NCI-H1105 treated with DMSO at 0.1 percent for 48 hours (cell line): Measurements from ENCODE around the gene PLEKHD1.
A peak's percentile ranks its signal among the peaks of the same experiment; 100 is the strongest.
"Not testable (repeated sequence)": the region's sequence is repeated elsewhere in the genome, so short reads cannot be mapped to it uniquely, and the experiment has no call there.

Source experiments
- DNase-seq: peaks from one replicate; lab custom pipeline; 2025; lab: John Stamatoyannopoulos, UW

PLEKHD1 gene

DNA sequence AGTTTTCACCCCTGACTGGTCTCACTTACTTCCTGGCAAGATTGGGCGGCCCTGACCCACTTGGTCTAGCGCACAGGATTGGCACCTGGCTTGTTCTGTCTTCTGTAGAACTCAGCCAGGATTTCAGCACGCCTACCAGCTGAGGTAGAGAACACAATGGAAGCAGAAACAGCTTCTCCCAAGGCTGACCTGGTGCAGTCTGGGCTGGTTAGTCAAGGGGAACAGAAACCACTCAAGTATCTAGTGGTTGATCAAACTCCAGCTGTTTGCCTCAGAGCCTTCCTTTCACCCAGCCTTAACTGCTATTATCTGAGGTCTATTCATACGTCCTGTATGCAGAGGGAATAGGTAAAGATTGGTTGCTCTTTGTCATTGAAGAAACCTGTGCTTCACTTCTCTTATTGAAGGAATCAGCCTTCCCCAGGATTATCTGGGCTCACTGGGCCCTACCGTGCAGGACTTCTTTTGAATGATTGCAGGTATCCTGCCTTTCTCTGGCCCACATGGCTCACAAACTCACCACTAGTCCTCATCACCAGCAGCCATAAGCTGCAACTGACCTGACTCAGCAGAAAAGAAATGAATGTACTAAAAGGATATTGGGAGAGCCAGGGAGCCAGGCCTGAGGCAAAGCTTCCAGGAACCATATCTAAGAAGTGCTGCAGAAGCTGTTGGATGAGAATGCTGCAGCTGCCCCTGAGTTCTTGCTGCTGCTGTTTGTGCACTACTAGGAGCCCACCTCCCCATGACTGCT lies 2.5 kb upstream of the PLEKHD1 start:
- no peak for DNase-seq

DNA sequence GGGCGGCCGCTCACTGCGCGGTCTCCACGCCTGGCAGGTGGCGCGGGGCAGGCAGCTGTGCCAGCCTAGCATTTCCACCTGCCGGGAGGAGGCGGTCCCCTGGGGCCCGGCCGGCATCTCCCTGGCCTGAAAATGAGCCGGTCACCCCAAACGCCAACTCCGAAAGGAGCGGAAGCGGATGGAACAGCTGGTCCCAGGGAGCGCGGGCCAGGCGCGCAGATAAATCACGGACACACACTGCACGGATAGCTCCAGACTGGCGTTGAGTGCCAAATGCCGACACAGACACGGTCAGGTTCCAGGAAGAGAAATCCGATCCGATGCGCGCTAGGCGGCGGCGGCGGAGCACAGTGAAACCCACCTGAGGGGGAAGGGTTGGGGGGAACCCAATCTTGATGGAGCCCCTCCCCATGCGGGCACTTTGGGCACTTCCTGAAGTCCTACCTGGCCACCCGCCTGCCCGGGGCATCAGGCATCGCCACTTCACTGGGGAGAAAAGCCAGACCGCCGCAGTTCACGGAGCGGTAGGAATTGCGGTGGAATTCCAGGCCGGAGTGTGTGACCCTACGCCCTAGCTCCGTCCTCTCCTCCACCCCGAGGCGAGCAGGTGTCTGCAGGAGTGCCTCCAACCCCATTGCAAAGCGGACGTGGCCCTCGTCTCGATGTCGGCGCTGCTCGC lies 624 bp upstream of the PLEKHD1 start:
- peak; percentile 43 for DNase-seq

DNA sequence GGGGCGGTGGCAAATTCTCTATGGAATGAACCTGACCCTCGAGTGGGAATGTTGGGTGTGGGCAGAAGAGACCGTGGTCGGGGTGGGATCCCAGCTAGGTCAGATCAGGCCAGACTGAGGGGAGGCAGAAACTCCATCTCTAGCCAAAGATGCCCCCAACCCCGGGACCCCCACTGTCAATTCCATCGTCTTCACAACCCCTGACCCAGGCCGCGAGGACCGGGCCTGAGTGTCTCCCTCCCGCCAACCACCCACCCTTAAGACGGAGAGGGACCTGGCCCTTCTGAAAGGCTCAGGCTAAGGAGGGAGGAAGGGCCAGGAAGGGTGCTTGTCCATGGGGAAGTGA lies 760 bp downstream of the PLEKHD1 start:
- DNase-seq = no peak

DNA sequence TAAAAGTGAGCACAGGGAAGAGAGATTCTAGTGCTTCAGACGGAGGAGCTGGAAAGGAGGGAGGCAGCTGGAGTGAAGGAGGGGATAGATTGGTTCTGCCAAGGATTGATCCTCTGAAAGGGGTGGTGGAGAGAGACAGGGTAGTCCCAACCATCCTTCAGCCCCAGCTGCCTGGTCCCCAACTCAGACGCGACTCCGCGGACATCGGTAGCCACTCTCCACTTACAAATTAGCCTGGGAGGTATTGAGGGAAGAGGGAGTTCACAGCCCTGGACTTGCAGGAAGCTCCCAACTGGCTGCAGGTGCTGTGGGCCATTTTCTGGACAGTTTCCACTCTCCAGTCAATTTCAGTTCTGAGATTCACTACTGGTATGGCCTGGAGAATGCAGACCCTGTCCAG lies 1.2 kb downstream of the PLEKHD1 start:
- DNase-seq = no peak

DNA sequence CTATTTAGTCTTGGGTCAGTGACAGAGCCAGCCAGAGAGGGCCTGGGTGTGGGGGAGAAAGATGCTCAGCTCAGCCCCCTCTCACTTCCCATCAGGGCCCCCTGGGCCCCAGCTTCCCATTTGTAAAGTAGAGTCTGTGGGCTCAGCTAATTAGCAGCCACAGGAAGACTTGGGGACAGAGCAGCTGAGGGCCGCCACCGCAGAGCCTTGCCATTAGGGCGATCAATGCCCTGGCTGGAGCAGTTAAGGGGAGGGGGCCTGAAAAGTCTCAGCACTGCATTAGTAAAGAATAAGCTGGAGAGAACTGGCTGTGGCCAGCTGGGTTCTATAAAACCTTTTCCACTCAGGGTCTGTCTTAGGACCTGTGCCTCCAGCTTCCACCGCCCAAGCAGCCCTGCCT lies 2.7 kb downstream of the PLEKHD1 start:
- DNase-seq = no peak

DNA sequence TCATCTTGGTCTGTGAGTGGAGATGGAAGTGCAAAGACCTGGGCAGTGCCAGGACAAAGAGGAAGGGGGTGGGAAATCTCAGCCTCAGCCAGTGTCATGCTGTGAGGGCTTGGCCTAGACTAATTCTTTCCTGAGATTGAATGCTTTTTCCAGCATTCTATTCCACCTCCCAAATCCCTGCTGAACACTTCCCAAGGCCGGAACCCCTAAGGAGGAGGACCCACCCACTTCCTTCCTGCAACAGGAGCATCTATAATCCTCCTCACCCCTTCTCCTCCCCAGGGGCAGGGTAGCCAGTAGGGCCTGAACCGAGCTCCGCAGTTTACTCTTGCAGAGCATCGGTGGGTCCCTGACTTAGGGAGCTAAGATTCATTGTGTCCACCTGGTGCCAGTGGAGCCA lies 3.2 kb downstream of the PLEKHD1 start:
- DNase-seq = no peak

DNA sequence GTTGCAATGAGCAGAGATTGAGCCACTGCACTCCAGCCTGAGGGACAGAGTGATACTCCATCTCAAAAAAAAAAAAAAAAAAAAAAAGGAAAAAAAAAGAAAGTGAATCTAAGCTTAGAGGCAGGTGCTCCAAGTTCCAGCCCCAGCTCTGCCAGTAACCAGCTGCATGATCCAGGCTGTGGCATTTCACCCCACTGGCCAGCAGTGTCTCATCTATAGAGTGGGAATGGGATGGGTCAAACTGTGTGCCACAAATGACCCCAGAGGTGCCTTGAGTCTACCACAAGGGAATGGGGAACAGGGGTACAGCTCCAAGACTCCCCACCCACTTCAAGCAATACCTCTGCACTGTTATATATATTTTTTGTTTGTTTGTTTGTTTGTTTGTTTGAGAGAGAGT lies 5.0 kb downstream of the PLEKHD1 start:
- no peak for DNase-seq

DNA sequence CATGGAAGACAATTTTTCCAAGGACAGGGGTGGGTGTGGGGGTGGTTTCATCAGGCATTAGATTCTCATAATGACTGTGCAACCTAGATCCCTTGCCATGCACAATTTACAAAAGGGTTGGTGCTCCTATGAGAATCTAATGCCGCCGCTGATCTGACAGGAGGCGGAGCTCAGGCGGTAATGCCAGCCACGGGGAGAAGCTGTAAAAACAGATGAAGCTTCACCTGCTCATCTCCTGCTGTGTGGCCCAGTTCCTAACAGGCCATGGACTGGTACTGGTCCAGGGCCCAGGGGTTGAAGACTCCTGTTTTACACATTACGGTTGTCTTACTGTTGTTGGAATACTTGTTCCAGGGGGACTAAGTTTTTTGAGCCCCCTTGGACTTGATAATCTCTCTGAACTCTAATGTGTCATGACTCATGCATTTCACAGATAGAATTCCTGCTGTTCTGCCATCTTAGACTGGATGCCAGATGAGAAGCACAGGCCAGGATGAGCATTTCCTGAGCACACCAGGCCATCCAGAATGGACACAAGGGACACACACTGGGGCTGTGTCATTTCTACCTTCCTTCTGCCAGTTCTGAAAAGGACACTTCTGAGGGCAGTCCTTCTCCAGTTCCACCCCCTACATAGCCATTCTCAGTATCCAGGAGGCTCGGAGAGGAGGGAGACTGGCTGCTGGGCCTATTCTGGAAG lies 5.8 kb downstream of the PLEKHD1 start:
- no peak for DNase-seq

DNA sequence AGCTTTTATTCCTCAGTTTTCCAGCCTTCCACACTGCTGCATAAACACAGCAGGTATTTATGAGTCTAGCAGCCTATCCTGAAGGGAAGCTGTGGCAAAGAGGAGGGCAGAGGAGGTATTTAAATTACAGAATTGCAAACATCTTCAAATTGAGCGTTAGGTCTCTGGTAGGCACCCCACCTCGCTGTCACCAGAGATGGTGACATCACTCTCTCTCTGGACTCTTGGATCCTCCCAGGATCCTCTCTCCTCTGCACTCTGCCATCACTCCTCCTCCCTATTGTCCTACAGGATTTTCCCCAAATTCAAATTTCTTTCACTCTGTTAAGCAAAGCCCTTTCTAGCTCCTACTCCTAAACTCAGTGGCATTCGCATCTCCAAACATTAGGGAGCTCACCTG lies 6.7 kb downstream of the PLEKHD1 start:
- DNase-seq = no peak

DNA sequence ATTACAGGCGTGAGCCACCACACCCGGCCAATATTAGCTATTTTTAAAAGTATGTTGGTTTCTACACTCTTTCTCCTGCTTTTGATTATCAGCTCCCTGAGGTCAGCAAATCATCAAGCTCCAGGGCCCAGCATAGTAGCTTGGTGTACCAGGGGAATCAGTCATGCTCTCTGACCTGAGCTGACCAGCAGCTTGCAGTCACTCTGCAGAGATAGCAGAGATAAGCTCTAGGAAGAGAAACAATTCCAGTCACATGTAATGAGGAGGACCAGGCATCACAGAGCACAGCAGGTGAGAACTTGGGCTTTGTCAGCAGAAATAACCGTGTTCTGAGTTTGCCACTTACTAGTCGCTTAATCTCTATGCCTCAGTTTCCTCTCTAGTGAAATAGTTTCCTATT lies 8.5 kb downstream of the PLEKHD1 start:
- no peak for DNase-seq

DNA sequence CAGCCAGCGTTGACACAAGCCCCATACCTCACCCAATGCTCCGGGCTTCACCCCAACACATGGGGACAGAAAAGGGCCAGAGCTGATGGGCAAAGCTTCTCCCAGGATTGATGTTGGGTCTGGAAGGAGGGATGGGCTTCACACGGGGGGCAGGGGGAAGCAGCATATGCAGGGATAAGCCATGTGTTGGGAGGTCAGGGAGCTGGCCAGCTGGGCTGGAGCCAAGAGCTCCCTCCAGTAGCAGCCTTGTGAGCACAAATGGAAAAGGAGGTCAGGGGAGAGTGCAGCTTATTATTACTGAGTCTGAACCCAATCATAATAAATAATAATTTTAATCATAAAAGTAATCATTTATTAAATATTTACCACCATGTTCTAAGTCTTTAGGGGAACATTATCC lies 9.3 kb downstream of the PLEKHD1 start:
- no peak for DNase-seq

DNA sequence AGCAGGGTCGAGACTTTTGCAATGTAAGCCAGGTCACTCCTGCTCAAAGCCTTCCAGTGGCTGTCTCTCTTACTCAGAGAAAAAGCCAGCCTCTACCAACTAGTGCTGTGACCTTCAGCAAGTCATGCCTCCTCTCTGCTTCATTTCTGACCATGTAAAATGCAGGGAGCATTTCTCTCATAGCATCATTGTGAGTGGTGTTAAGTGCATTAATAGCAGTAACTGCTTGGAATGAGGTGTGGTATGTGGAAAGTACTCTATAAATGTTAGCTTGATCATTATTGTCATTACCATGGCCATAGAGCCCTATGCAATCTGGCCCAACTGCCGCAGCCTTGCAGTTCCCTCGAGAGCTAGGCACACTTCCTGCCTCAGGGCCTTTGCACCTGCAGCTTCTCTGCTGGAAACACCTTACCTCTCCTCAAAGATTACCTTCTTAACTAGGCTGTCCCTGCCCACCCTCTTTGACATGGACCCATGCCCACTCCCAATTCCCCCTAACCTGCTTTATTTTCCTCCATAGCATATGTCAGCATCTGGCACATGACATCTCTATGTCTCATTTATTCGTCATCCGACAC lies 10.9 kb downstream of the PLEKHD1 start:
- DNase-seq = no peak

DNA sequence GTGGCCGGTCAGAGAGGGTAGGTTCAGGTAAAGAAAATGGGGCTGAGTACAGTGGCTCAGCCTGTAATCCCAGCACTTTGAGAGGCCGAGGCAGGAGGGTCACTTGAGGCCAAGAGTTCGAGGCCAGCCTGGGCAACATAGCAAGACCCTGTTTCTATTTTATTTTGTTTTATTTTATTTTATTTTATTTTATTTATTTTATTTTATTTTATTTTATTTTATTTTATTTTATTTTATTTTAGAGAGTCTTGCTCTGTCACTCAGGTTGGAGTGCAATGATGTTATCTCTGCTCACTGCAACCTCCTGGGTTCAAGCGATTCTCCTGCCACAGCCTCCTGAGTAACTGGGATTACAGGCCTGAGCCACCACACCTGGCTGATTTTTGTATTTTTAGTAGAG lies 13.3 kb downstream of the PLEKHD1 start:
- not testable (repeated sequence) for DNase-seq

DNA sequence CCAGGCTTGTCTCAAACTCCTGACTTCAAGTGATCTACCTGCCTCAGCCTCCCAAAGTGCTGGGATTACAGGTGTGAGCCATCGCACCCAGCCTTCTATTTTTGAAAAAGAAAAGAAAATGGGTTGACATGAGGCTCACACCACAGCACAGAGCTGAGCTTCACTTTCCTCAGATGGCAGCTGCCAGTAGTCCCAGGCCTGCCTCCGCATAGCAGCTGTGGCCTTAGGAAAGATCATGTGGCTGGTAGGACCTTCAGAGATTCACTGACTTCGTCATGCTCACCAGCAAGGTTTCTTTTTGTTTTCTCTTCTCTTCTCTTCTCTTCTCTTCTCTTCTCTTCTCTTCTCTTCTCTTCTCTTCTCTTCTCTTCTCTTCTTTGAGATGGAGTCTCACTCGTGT lies 13.8 kb downstream of the PLEKHD1 start:
- not testable (repeated sequence) for DNase-seq

DNA sequence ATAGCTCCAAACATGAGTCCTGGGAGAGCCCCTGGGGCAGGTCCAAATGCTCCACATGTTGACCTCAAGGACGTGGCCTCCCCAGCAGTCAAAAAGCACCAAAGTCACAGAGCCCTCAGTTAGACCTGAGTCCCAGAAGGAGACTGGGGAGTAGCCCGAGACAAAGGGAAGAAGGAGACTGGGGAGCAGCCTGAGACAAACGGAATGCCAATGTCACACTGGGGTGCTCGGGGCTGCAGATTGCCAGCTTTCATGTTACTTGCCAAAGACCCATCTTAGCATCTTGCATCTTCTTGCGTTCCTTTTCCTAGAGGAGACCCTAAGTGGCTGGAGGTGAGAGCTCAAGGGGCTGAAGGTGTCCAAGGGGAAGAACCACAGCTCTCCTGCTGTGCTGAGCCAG lies 14.9 kb downstream of the PLEKHD1 start:
- DNase-seq = no peak

DNA sequence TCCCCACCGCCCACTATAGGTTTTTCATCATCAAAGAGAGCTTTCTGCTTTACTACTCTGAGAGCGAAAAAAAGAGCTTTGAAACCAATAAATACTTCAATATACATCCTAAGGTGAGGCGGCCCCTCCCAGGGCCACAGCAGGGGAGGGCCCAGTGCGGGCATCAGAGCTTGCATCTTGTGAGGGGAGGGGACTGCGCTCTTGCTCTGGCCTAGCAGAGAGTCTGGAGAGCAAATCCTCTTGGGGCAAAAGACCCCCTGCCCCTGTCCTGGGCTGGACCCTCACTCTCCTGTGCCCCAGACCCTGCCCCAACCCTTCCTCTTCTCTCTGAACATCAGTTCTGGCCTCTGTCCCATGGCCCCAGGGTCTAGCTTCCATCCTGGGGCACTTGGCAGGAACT lies 15.6 kb downstream of the PLEKHD1 start:
- DNase-seq = no peak

DNA sequence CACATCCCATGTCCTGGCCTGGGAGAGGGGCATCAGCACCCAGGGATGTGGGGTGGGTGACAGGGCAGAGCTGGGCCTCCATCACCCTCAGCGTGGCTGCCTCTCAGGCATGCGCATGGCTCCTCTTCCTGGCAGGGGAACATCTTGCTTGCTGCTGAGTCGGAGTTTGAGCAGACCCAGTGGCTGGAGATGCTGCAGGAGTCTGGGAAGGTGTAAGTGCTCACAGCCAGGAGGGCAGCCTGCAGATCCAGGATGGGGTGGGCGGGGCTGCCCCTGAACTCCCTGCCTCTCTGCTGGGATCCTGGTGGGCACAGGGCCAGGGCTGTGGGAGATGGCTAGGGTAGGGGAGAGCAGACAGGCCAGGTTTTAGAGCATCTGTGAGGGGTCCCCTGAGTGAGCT lies 16.2 kb downstream of the PLEKHD1 start:
- DNase-seq = peak; percentile 46

DNA sequence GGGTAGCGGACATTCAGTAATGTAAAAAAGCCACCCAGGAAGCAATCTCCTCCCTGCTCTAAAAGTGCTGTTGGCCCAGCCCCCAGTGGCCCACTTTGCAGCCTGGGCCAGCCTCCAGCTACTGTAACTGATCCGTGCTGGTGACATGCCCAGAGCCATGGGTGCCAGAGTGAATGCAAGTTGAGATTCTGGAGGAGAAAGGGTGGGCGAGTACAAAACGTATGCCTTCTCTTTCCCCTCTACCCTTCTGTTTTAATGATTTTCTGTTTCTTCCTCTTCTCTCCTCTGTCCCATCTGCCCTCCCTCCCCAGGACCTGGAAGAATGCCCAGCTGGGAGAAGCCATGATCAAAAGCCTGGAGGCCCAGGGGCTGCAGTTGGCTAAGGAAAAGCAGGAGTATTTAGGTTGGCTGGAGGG lies 16.9 kb downstream of the PLEKHD1 start:
- DNase-seq = peak; percentile 73

DNA sequence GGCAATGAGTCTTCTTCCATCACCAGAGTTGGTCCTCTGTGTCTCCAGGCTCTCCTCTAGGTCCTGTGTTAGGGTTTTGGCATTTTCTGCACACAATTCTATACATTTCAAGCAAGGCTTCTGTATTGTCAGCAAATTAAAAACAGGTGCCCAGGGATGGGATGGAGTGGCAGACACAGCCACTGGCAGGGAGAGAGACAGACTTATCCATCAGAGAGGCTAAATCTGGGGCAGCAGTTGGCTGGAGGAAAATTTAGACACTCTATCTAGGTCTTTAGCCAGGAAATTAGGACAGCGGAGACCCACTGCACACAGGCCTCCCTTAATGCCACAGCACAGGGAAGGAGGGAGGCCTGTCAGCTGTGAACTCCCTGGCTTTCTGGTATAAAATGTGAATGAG lies 20.2 kb downstream of the PLEKHD1 start:
- no peak for DNase-seq

DNA sequence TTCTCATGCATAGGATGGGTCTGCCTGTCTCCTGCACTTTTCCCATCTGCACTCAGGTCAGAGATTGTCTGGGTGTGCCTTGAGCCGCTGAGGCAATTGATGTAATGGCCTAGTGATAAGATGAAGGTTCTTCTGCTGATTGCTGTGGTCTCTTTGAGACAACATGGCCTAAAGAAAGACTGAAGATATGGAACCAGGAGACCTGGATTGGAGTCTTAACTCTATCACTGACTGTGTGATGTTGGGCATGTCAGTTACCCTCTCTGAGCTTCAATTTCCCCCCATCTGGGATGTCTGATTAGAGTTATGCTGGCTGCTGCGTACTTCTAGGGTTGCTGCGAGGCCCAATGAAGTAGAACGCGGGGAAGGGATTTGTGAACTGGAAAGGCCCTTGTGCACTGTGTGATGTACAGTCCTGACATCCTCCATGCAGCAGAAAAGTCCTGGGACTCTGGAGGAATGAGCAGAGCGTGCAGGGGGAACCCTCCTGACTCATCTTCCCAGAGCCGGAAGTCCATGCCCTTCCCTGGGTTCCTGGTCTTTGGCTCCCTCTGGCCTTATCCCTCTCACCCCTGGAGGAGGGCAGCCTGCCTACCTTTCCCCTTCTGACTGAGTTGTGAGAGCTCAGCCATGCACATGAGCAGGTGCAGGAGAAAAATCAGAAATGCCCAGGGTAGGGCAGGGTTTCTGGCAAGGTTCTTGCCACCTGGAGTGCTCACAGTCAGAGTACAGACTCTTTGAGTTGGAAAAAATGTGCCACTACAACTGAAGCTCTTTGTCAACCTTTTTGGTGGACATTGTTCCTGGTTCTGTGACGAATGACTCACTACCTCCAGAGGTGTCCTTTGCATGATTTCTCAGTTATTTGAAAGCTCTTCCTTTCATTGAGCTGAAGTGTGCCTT lies 21.1 kb downstream of the PLEKHD1 start:
- no peak for DNase-seq

DNA sequence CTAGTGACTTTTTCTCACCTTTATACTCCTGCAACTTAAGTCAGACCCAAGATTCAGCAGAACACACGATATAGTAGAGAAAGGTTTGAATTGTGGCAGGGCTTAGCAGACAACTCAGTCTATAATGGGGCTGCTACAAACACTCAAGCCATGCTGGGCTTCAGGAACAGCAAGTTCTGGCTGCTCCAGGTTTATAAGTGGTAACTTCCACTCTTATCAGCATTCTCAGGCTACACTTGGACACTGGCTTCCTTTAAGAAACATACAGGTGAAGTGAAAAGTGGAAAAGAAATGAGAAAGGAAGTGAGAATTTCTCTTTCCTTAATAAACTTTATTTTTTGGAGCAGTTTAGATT lies 21.7 kb downstream of the PLEKHD1 start:
- no peak for DNase-seq
